ENCODE data around the gene DIO3.

GRCh38 chr14:101547961-101548669 lies 13.2 kb upstream of the DIO3 start:
- TF ChIP-seq EZH2 (IDR thresholded peaks at IDR 0.05; ENCODE audit: borderline replicate concordance, insufficient read depth, low read depth, low read length, poor library complexity, severe bottlenecking) (no peak), CTCF (IDR thresholded peaks at IDR 0.05) (no peak)
